Spleen (tissue), 7 donors: ENCODE data around the gene TCF7L2.

Source experiments
- POLR2A ChIP-seq, 3 donors: fragments of 450-650 bp; IDR thresholded peaks; one replicate each; pipeline ENCODE4 v1.5.1; 2017; ENCODE audit warnings: antibody characterized with exemption in 3 of 3, mild to moderate bottlenecking in 1 of 3
- TF ChIP-seq, protein P1 (sequence below), 11 experiments: fragments of 200-600 bp in 7 of 11; fragments of 450-650 bp in 4 of 11; sonication (generic) in 4 of 11; IDR thresholded peaks in 8 of 11; conservative IDR thresholded peaks in 3 of 11; 1 replicate in 7 of 11; 2 replicates in 4 of 11; pipeline versions ENCODE4 v1.4.0 to v1.8.0; 2016 to 2021; ENCODE audit warnings: antibody characterized with exemption in 11 of 11, inconsistent platforms in 4 of 11, mild to moderate bottlenecking in 1 of 11
- donor health status: DM: no; HTN: no; CAD: no; lungs with moderate emphysema.
- donor health status: DM: no; HTN: no; CAD: no.
- donor health status: DM: no; HTN: no; CAD: no.

DNA sequence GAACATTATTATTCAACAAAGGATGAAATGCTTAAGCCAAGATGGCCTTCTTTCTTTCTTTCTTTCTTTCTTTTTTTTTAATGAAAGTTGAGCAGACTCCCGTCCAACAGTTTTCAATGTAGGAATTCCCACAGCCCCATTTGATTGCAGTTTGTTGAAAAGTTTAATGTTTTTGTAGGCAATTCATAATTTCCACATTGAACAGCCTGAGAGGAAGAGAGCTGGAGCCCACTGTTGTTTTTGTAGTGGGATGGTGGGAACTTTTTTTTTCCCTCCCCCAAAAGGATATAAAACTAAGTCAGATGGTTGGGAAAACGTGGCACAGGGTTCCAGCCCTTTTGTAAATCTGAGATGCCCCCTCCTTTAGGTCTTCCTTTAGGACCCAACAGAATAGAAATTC lies 86.6 kb downstream of the TCF7L2 start:
- TF ChIP-seq, protein P1, sequence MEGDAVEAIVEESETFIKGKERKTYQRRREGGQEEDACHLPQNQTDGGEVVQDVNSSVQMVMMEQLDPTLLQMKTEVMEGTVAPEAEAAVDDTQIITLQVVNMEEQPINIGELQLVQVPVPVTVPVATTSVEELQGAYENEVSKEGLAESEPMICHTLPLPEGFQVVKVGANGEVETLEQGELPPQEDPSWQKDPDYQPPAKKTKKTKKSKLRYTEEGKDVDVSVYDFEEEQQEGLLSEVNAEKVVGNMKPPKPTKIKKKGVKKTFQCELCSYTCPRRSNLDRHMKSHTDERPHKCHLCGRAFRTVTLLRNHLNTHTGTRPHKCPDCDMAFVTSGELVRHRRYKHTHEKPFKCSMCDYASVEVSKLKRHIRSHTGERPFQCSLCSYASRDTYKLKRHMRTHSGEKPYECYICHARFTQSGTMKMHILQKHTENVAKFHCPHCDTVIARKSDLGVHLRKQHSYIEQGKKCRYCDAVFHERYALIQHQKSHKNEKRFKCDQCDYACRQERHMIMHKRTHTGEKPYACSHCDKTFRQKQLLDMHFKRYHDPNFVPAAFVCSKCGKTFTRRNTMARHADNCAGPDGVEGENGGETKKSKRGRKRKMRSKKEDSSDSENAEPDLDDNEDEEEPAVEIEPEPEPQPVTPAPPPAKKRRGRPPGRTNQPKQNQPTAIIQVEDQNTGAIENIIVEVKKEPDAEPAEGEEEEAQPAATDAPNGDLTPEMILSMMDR (IDR thresholded peaks at IDR 0.05 in 8 of 11, conservative IDR thresholded peaks at IDR 0.05 in 3 of 11), result no peak
- TF ChIP-seq POLR2A (IDR thresholded peaks at IDR 0.05), result no peak
